ENCODE data around the gene FBXW10.
"Not testable (repeated sequence)": the region's sequence is repeated elsewhere in the genome, so short reads cannot be mapped to it uniquely, and the experiment has no call there.

FBXW10 gene

GRCh38 chr17:18743699-18744421 is at the start of gene FBXW10:
Gene FBXW10 (plus strand): TSS chr17:18744054. CDS start chr17:18744245, 191 bp downstream.
- not testable (repeated sequence) for DNase-seq

- DNase-seq, result not testable (repeated sequence)
Measured at GRCh38 chr17:18695143-18695542, 48.7 kb upstream of the FBXW10 start.

GRCh38 chr17:18698473-18699103 is 45.3 kb upstream of the FBXW10 start:
- not testable (repeated sequence) for DNase-seq

- DNase-seq, result not testable (repeated sequence)
Measured at GRCh38 chr17:18705955-18706354, 37.9 kb upstream of the FBXW10 start.

GRCh38 chr17:18708215-18708614 is 35.6 kb upstream of the FBXW10 start:
- DNase-seq, result not testable (repeated sequence)

- not testable (repeated sequence) for DNase-seq
Measured at GRCh38 chr17:18712354-18712999, 31.4 kb upstream of the FBXW10 start.

GRCh38 chr17:18718643-18719427 is 25.0 kb upstream of the FBXW10 start:
- not testable (repeated sequence) for DNase-seq

GRCh38 chr17:18719428-18720110 is 24.3 kb upstream of the FBXW10 start:
- not testable (repeated sequence) for DNase-seq

GRCh38 chr17:18721775-18722547 is 21.9 kb upstream of the FBXW10 start:
- not testable (repeated sequence) for DNase-seq

- not testable (repeated sequence) for DNase-seq
Measured at GRCh38 chr17:18722612-18723011, 21.2 kb upstream of the FBXW10 start.

GRCh38 chr17:18723509-18723908 is 20.3 kb upstream of the FBXW10 start:
- not testable (repeated sequence) for DNase-seq

GRCh38 chr17:18732438-18732837 is 11.4 kb upstream of the FBXW10 start:
- DNase-seq, result not testable (repeated sequence)

- not testable (repeated sequence) for DNase-seq
Measured at GRCh38 chr17:18733350-18733749, 10.5 kb upstream of the FBXW10 start.

- DNase-seq, result not testable (repeated sequence)
Measured at GRCh38 chr17:18739616-18740391, 4.0 kb upstream of the FBXW10 start.

- DNase-seq, result not testable (repeated sequence)
Measured at GRCh38 chr17:18741228-18741627, 2.6 kb upstream of the FBXW10 start.

GRCh38 chr17:18744726-18745125 is 872 bp downstream of the FBXW10 start:
- not testable (repeated sequence) for DNase-seq

- not testable (repeated sequence) for DNase-seq
Measured at GRCh38 chr17:18746551-18746950, 2.7 kb downstream of the FBXW10 start.

- not testable (repeated sequence) for DNase-seq
Measured at GRCh38 chr17:18747501-18747900, 3.6 kb downstream of the FBXW10 start.

- DNase-seq, result not testable (repeated sequence)
Measured at GRCh38 chr17:18750242-18750641, 6.4 kb downstream of the FBXW10 start.

GRCh38 chr17:18753829-18754409 is 10.1 kb downstream of the FBXW10 start:
- not testable (repeated sequence) for DNase-seq
